GM19324 (cell line): ENCODE data around the gene RAB40A.
A peak's percentile ranks its signal among the peaks of the same experiment; 100 is the strongest.
"Not testable (repeated sequence)": the region's sequence is repeated elsewhere in the genome, so short reads cannot be mapped to it uniquely, and the experiment has no call there.

Experiments used
- ATAC-seq: cut with Tn5 transposase; IDR thresholded peaks from one replicate; pipeline ENCODE4 v1.9.1; 2021; ENCODE audit warnings: mild to moderate bottlenecking, moderate library complexity; ENCODE audit not compliant: unreplicated experiment, low FRiP score

RAB40A gene

GRCh38 chrX:103464774-103465117 lies 54.5 kb downstream of the RAB40A start:
- peak; percentile 78 for ATAC-seq

- ATAC-seq, result peak; percentile 51
Measured at GRCh38 chrX:103464072-103464773, 55.1 kb downstream of the RAB40A start.

GRCh38 chrX:103461156-103461555 lies 58.1 kb downstream of the RAB40A start:
- ATAC-seq, result no peak

GRCh38 chrX:103460001-103460755 lies 59.1 kb downstream of the RAB40A start:
- not testable (repeated sequence) for ATAC-seq

- ATAC-seq, result no peak
Measured at GRCh38 chrX:103453655-103454054, 65.6 kb downstream of the RAB40A start.
